ENCODE results near the gene SOX6.

- no peak for TF ChIP-seq CTCF (IDR thresholded peaks at IDR 0.05)
- TF ChIP-seq ZFX (IDR thresholded peaks at IDR 0.05; ENCODE audit: borderline replicate concordance): no peak
Measured at GRCh38 chr11:15957234-15957633, 399.1 kb downstream of the SOX6 start.

Measured in 22Rv1 (cell line).